Measurements from ENCODE around the gene KRTAP10-2.
"Not testable (repeated sequence)": the region's sequence is repeated elsewhere in the genome, so short reads cannot be mapped to it uniquely, and the experiment has no call there.

DNA sequence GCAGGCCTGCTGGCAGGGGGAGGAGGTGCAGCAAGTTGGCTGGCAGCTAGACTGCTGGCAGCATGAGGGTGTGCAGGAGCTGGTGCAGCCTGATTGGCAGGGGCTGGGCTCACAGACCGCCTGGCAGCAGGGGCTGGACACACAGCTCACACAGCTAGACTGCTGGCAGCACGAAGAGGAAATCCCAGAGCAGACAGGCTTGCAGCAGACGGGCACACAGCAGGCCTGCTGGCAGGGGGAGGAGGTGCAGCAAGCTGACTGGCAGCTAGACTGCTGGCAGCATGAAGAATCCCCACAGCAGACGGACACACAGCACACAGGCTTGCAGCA lies 40.5 kb upstream of the KRTAP10-2 start:
- TF ChIP-seq, protein P1, sequence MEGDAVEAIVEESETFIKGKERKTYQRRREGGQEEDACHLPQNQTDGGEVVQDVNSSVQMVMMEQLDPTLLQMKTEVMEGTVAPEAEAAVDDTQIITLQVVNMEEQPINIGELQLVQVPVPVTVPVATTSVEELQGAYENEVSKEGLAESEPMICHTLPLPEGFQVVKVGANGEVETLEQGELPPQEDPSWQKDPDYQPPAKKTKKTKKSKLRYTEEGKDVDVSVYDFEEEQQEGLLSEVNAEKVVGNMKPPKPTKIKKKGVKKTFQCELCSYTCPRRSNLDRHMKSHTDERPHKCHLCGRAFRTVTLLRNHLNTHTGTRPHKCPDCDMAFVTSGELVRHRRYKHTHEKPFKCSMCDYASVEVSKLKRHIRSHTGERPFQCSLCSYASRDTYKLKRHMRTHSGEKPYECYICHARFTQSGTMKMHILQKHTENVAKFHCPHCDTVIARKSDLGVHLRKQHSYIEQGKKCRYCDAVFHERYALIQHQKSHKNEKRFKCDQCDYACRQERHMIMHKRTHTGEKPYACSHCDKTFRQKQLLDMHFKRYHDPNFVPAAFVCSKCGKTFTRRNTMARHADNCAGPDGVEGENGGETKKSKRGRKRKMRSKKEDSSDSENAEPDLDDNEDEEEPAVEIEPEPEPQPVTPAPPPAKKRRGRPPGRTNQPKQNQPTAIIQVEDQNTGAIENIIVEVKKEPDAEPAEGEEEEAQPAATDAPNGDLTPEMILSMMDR (tag by site-specific recombination; IDR thresholded peaks at IDR 0.05), result not testable (repeated sequence)
- not testable (repeated sequence) for TF ChIP-seq YY1 (tag by site-specific recombination; IDR thresholded peaks at IDR 0.05); ZNF132 (tag by site-specific recombination; IDR thresholded peaks at IDR 0.05; ENCODE audit: borderline replicate concordance); ZBTB20 (tag by site-specific recombination; IDR thresholded peaks at IDR 0.05); ZBTB8A (tag by site-specific recombination; IDR thresholded peaks at IDR 0.05)

All from HEK293 (cell line).